ENCODE data around the gene PDE5A.
"Not testable (repeated sequence)": the region's sequence is repeated elsewhere in the genome, so short reads cannot be mapped to it uniquely, and the experiment has no call there.

DNA sequence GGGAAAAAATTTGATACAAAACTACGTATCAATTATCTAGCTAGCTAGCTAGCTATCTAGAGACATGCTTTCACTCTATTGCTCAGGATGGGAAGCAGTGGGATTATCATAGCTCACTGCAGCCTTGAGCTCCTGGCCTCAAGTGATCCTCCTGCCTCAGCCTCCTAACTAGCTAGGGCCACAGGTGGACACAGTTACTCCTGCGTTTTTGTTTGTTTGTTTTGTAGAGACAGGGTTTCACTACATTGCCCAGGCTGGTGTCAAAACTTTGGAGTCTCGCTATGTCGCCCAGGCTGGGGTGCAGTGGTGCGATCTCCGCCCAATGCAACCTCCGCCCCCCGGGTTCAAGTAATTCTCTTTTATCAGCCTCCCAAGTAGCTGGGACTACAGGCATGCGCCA, 175.3 kb downstream of the PDE5A start:
- TF ChIP-seq, protein P1, sequence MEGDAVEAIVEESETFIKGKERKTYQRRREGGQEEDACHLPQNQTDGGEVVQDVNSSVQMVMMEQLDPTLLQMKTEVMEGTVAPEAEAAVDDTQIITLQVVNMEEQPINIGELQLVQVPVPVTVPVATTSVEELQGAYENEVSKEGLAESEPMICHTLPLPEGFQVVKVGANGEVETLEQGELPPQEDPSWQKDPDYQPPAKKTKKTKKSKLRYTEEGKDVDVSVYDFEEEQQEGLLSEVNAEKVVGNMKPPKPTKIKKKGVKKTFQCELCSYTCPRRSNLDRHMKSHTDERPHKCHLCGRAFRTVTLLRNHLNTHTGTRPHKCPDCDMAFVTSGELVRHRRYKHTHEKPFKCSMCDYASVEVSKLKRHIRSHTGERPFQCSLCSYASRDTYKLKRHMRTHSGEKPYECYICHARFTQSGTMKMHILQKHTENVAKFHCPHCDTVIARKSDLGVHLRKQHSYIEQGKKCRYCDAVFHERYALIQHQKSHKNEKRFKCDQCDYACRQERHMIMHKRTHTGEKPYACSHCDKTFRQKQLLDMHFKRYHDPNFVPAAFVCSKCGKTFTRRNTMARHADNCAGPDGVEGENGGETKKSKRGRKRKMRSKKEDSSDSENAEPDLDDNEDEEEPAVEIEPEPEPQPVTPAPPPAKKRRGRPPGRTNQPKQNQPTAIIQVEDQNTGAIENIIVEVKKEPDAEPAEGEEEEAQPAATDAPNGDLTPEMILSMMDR (IDR thresholded peaks at IDR 0.05): not testable (repeated sequence)
- TF ChIP-seq POLR2A, POLR2AphosphoS5 (IDR thresholded peaks at IDR 0.05): not testable (repeated sequence)
